Measurements from ENCODE around the gene N4BP2L2. TPM values are rescaled to one million over a fixed set of nuclear protein-coding genes. Genes with fewer than 3 reads are reported as not detected.

Gene N4BP2L2
- total and polyA plus RNA-seq, 2 of the 13 experiments (the other 11 are each of a cell fraction or from before 2014, with no cell fraction given), result 58.9 to 81.2 TPM

DNA sequence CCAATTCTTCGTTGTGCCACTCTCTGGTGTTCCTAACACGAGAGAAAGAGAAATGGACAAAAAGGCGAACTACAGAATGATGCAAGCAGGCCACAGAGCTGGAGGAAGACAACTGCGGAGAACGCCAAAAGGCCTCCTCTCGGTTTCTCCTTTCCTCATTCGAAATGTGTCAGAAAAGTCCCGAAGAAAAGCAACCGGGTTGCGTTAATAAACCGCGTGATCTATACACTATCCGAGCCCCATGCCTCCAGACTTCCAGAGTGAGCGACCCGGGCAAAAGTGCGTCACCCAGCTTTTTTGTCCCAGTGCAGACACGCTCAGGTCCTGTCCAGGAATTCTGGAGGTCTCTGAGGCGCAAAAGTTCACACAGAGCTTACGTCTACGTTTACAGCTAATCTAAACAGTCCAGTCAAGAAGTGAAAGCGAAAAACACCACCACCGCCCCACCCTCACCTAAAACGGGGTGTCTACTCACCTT is 413 bp downstream of the N4BP2L2 start (continued):
- TF ChIP-seq, protein P1, sequence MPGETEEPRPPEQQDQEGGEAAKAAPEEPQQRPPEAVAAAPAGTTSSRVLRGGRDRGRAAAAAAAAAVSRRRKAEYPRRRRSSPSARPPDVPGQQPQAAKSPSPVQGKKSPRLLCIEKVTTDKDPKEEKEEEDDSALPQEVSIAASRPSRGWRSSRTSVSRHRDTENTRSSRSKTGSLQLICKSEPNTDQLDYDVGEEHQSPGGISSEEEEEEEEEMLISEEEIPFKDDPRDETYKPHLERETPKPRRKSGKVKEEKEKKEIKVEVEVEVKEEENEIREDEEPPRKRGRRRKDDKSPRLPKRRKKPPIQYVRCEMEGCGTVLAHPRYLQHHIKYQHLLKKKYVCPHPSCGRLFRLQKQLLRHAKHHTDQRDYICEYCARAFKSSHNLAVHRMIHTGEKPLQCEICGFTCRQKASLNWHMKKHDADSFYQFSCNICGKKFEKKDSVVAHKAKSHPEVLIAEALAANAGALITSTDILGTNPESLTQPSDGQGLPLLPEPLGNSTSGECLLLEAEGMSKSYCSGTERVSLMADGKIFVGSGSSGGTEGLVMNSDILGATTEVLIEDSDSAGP (CRISPR knock-in tag; IDR thresholded peaks at IDR 0.05; ENCODE audit: borderline replicate concordance), result 0 out of 2 replicates have a peak, but pooled peaks have one; percentile 49
- TF ChIP-seq ZNF382 (CRISPR knock-in tag; IDR thresholded peaks at IDR 0.05; ENCODE audit: borderline replicate concordance), result no peak
- TF ChIP-seq, protein P2, sequence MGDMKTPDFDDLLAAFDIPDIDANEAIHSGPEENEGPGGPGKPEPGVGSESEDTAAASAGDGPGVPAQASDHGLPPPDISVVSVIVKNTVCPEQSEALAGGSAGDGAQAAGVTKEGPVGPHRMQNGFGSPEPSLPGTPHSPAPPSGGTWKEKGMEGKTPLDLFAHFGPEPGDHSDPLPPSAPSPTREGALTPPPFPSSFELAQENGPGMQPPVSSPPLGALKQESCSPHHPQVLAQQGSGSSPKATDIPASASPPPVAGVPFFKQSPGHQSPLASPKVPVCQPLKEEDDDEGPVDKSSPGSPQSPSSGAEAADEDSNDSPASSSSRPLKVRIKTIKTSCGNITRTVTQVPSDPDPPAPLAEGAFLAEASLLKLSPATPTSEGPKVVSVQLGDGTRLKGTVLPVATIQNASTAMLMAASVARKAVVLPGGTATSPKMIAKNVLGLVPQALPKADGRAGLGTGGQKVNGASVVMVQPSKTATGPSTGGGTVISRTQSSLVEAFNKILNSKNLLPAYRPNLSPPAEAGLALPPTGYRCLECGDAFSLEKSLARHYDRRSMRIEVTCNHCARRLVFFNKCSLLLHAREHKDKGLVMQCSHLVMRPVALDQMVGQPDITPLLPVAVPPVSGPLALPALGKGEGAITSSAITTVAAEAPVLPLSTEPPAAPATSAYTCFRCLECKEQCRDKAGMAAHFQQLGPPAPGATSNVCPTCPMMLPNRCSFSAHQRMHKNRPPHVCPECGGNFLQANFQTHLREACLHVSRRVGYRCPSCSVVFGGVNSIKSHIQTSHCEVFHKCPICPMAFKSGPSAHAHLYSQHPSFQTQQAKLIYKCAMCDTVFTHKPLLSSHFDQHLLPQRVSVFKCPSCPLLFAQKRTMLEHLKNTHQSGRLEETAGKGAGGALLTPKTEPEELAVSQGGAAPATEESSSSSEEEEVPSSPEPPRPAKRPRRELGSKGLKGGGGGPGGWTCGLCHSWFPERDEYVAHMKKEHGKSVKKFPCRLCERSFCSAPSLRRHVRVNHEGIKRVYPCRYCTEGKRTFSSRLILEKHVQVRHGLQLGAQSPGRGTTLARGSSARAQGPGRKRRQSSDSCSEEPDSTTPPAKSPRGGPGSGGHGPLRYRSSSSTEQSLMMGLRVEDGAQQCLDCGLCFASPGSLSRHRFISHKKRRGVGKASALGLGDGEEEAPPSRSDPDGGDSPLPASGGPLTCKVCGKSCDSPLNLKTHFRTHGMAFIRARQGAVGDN (CRISPR knock-in tag; IDR thresholded peaks at IDR 0.05), result peak; percentile 32; the same call in 1 of the 2 replicates
- 0 out of 2 replicates have a peak, but pooled peaks have one; percentile 15 for TF ChIP-seq NFKBIZ (CRISPR knock-in tag; IDR thresholded peaks at IDR 0.05)
- 0 out of 2 replicates have a peak, but pooled peaks have one; percentile 31 for TF ChIP-seq GATA4 (IDR thresholded peaks at IDR 0.05; ENCODE audit: borderline replicate concordance, low read depth)
- 0 out of 2 replicates have a peak, but pooled peaks have one; percentile 27 for TF ChIP-seq ZNF75D (CRISPR knock-in tag; IDR thresholded peaks at IDR 0.05; ENCODE audit: borderline replicate concordance)
- TF ChIP-seq MEIS2 (CRISPR knock-in tag; IDR thresholded peaks at IDR 0.05), result no peak
- TF ChIP-seq, protein P3, sequence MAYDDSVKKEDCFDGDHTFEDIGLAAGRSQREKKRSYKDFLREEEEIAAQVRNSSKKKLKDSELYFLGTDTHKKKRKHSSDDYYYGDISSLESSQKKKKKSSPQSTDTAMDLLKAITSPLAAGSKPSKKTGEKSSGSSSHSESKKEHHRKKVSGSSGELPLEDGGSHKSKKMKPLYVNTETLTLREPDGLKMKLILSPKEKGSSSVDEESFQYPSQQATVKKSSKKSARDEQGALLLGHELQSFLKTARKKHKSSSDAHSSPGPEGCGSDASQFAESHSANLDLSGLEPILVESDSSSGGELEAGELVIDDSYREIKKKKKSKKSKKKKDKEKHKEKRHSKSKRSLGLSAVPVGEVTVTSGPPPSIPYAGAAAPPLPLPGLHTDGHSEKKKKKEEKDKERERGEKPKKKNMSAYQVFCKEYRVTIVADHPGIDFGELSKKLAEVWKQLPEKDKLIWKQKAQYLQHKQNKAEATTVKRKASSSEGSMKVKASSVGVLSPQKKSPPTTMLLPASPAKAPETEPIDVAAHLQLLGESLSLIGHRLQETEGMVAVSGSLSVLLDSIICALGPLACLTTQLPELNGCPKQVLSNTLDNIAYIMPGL (CRISPR knock-in tag; IDR thresholded peaks at IDR 0.05; ENCODE audit: borderline replicate concordance in 1 of 2, low read depth in 1 of 2), result 0 out of 4 replicates have a peak, but pooled peaks of 1 of the 2 experiments have one; percentile 7
- TF ChIP-seq ZNF30 (CRISPR knock-in tag; IDR thresholded peaks at IDR 0.05), result no peak
- TF ChIP-seq, protein P4, sequence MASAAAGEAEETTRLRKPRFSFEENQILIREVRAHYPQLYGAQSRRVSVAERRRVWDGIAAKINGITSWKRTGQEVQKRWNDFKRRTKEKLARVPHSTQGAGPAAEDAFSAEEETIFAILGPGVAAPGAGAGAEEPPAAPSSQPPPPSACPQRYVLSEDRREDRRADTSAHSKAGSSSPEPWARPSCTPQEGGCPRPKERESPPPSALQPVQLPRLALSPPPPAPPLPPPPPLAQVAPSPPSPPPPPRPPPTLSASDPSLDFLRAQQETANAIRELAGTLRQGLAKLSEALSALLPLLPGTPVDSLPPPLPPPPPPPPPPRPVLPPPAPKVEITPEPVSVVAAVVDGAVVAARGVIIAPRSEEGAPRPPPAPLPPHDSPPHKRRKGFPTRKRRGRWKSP (CRISPR knock-in tag; IDR thresholded peaks at IDR 0.05), result 0 out of 2 replicates have a peak, but pooled peaks have one; percentile 9
- TF ChIP-seq, protein P5, sequence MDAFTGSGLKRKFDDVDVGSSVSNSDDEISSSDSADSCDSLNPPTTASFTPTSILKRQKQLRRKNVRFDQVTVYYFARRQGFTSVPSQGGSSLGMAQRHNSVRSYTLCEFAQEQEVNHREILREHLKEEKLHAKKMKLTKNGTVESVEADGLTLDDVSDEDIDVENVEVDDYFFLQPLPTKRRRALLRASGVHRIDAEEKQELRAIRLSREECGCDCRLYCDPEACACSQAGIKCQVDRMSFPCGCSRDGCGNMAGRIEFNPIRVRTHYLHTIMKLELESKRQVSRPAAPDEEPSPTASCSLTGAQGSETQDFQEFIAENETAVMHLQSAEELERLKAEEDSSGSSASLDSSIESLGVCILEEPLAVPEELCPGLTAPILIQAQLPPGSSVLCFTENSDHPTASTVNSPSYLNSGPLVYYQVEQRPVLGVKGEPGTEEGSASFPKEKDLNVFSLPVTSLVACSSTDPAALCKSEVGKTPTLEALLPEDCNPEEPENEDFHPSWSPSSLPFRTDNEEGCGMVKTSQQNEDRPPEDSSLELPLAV (CRISPR knock-in tag; conservative IDR thresholded peaks at IDR 0.05; ENCODE audit: low read depth), result no peak
- no peak for TF ChIP-seq MTF2 (CRISPR knock-in tag; IDR thresholded peaks at IDR 0.05; ENCODE audit: borderline replicate concordance)
- TF ChIP-seq MED13 (CRISPR knock-in tag; IDR thresholded peaks at IDR 0.05), result no peak
- TF ChIP-seq CSRNP1 (CRISPR knock-in tag; IDR thresholded peaks at IDR 0.05), result no peak
- peak; percentile 41; the same call in 1 of the 2 replicates for TF ChIP-seq CEBPG (CRISPR knock-in tag; IDR thresholded peaks at IDR 0.05)
- no peak for TF ChIP-seq SALL2 (CRISPR knock-in tag; IDR thresholded peaks at IDR 0.05)
